Peyer's patch (tissue), 4 donors: Measurements from ENCODE around the gene FAM117B.

Experiments used
- CTCF ChIP-seq, 6 experiments: fragments of 450-650 bp in 4 of 6; fragments of 200-600 bp in 2 of 6; sonication (generic) in 1 of 6; IDR thresholded peaks; one replicate each; pipeline ENCODE4 v1.5.1; 2017 to 2019; ENCODE audit warnings: antibody characterized with exemption in 6 of 6, mild to moderate bottlenecking in 3 of 6, moderate library complexity in 1 of 6
- POLR2A ChIP-seq, 2 donors: fragments of 450-650 bp; IDR thresholded peaks; one replicate each; pipeline ENCODE4 v1.5.1; 2017; ENCODE audit warnings: antibody characterized with exemption in 2 of 2, mild to moderate bottlenecking in 2 of 2, moderate library complexity in 2 of 2

- TF ChIP-seq POLR2A (IDR thresholded peaks at IDR 0.05) (no peak), CTCF (IDR thresholded peaks at IDR 0.05) (no peak)
Observed at GRCh38 chr2:202682274-202682673, 47.5 kb downstream of the FAM117B start.
